Measurements from ENCODE around the gene C17orf100. TPM values are rescaled to one million over a fixed set of nuclear protein-coding genes. Genes with fewer than 3 reads are reported as not detected.

Gene C17orf100
- total RNA-seq, 1 experiment from 2014 or later, result 0.70 TPM

- H3K56ac ChIP-seq (ENCODE audit: insufficient read length, low read depth, low read length), result no peak overlapping the region
- no peak overlapping the region for H2AFZ ChIP-seq (ENCODE audit: low read length)
- no peaks in the 10 kb centered on the region for H3K23me2 ChIP-seq (ENCODE audit: insufficient read length, low read depth, low read length, poor library complexity, severe bottlenecking)
- no peaks in the 10 kb centered on the region for H3K36me3 Mint-ChIP-seq (ENCODE audit: insufficient read depth in 1 of 3, low read depth in 3 of 3)
- TF ChIP-seq CTCF (conservative IDR thresholded peaks at IDR 0.05), result no peak
- H3K27me3 Mint-ChIP-seq (ENCODE audit: low read depth), result peaks cover 8% of the 10 kb centered on the region
- no CpG with 5 or more reads among the region's 5 CpGs for WGBS (ENCODE audit: extremely low coverage, insufficient read length, low lambda C conversion rate)
- H2BK5ac ChIP-seq (ENCODE audit: insufficient read length, low read length), result no peak overlapping the region
- H4K8ac ChIP-seq (replicated peaks; ENCODE audit: insufficient read length, low read depth, low read length), result no peak overlapping the region
- H4K91ac ChIP-seq (ENCODE audit: insufficient read length, low read depth, low read length), result no peak overlapping the region
- H4K5ac ChIP-seq (ENCODE audit: insufficient read length, low read depth, low read length), result no peak overlapping the region
- H3K4me1 Mint-ChIP-seq, result 0 out of 4 replicates have a peak, but pooled peaks cover 0 to 2% of the 10 kb centered on the region in 2 experiments
- no peak overlapping the region for H3T11ph ChIP-seq (ENCODE audit: low read length)
- no peaks in the 10 kb centered on the region for H3K79me1 ChIP-seq (ENCODE audit: insufficient read depth, low read depth, low read length, poor library complexity, severe bottlenecking)
- H3K27me3 ChIP-seq (ENCODE audit: insufficient read depth, low read length), result no peaks in the 10 kb centered on the region
- H2BK12ac ChIP-seq (ENCODE audit: insufficient read length, low read depth, low read length), result no peak overlapping the region
- no peak overlapping the region for H3K4me3 Mint-ChIP-seq
- no peak overlapping the region for H2BK120ac ChIP-seq (ENCODE audit: low read depth, low read length, poor library complexity, severe bottlenecking)
- H3K79me2 ChIP-seq (ENCODE audit: insufficient read depth, low read length), result no peaks in the 10 kb centered on the region
- no peaks in the 10 kb centered on the region for H4K20me1 ChIP-seq (ENCODE audit: control insufficient read depth, insufficient read depth, insufficient read length)
- H3K4me2 ChIP-seq (ENCODE audit: insufficient read depth, insufficient read length, low read length), result no peak overlapping the region
- H2AK5ac ChIP-seq (ENCODE audit: insufficient read length, low read length), result no peak overlapping the region
- no peak overlapping the region for H3K4ac ChIP-seq (ENCODE audit: low read depth, low read length)
- no peaks in the 10 kb centered on the region; a peak in 1 of 5 replicates for H3K9me3 Mint-ChIP-seq
- no peak overlapping the region for H3K14ac ChIP-seq (ENCODE audit: insufficient read depth, low read length)
- no peak overlapping the region for H3K23ac ChIP-seq (ENCODE audit: insufficient read length, low read depth, low read length)
- no peak overlapping the region for H2BK15ac ChIP-seq (ENCODE audit: low read depth, low read length)
- H2BK20ac ChIP-seq (ENCODE audit: low read depth, low read length, poor library complexity, severe bottlenecking), result no peak overlapping the region
- H3K18ac ChIP-seq (ENCODE audit: insufficient read length, low read depth, low read length), result no peak overlapping the region
- H3K9me3 ChIP-seq (ENCODE audit: control insufficient read depth, low read depth, low read length), result no peaks in the 10 kb centered on the region
- H3K27ac ChIP-seq (ENCODE audit: insufficient read length, low read depth, low read length), result no peak overlapping the region
- DNase-seq, result no peak
- H3K9ac ChIP-seq (ENCODE audit: extremely low read depth, insufficient read length, low read length), result no peak overlapping the region
- no peak overlapping the region for H3K27ac Mint-ChIP-seq
- H3K4me1 ChIP-seq (ENCODE audit: insufficient read depth, low read length), result no peaks in the 10 kb centered on the region
Observed at GRCh38 chr17:6681671-6682070, 30.1 kb downstream of the C17orf100 start.

Measured in H9 (cell line).